GM19025 (cell line): ENCODE measurements around the gene WNT5A.

ENCODE experiments used
- ATAC-seq: cut with Tn5 transposase; IDR thresholded peaks from one replicate; pipeline ENCODE4 v1.9.1; 2021; ENCODE audit warnings: mild to moderate bottlenecking, low read depth, moderate library complexity; ENCODE audit not compliant: unreplicated experiment

The WNT5A gene

GRCh38 chr3:55482496-55483195 is 4.5 kb downstream of the WNT5A start:
- ATAC-seq, result no peak

- ATAC-seq, result no peak
Measured at GRCh38 chr3:55481744-55482495, 5.2 kb downstream of the WNT5A start.

- no peak for ATAC-seq
Measured at GRCh38 chr3:55480911-55481743, 6.0 kb downstream of the WNT5A start.

GRCh38 chr3:55477306-55478303 is 9.5 kb downstream of the WNT5A start:
- ATAC-seq, result no peak

- no peak for ATAC-seq
Measured at GRCh38 chr3:55476515-55476914, 10.6 kb downstream of the WNT5A start.

- ATAC-seq, result no peak
Measured at GRCh38 chr3:55474213-55474632, 12.9 kb downstream of the WNT5A start.

GRCh38 chr3:55473788-55474187 is 13.3 kb downstream of the WNT5A start:
- no peak for ATAC-seq

GRCh38 chr3:55471522-55472280 is 15.4 kb downstream of the WNT5A start:
- ATAC-seq, result no peak

GRCh38 chr3:55471084-55471483 is 16.0 kb downstream of the WNT5A start:
- no peak for ATAC-seq

GRCh38 chr3:55469957-55470526 is 17.1 kb downstream of the WNT5A start:
- ATAC-seq, result no peak

GRCh38 chr3:55468251-55468650 is 18.9 kb downstream of the WNT5A start:
- no peak for ATAC-seq

GRCh38 chr3:55467099-55467498 is 20.0 kb downstream of the WNT5A start:
- ATAC-seq, result no peak

GRCh38 chr3:55466526-55466925 is 20.6 kb downstream of the WNT5A start:
- no peak for ATAC-seq

GRCh38 chr3:55461896-55462295 is 25.2 kb downstream of the WNT5A start:
- ATAC-seq, result no peak

- ATAC-seq, result no peak
Measured at GRCh38 chr3:55459838-55460237, 27.3 kb downstream of the WNT5A start.

GRCh38 chr3:55458181-55458790 is 28.8 kb downstream of the WNT5A start:
- ATAC-seq, result no peak

- no peak for ATAC-seq
Measured at GRCh38 chr3:55455915-55456314, 31.2 kb downstream of the WNT5A start.

GRCh38 chr3:55454611-55455010 is 32.5 kb downstream of the WNT5A start:
- ATAC-seq, result no peak
